GM19455 (cell line): ENCODE measurements around the gene UIMC1.
"Not testable (repeated sequence)": the region's sequence is repeated elsewhere in the genome, so short reads cannot be mapped to it uniquely, and the experiment has no call there.

ENCODE experiments used
- ATAC-seq: cut with Tn5 transposase; IDR thresholded peaks from one replicate; pipeline ENCODE4 v1.9.1; 2021; ENCODE audit not compliant: unreplicated experiment

The UIMC1 gene

GRCh38 chr5:177006265-177006972 lies at the start of gene UIMC1:
UIMC1 (minus strand) TSS chr5:177006779; CDS start chr5:176982615, 24,164 bp downstream.
- peak; percentile 70 for ATAC-seq

- no peak for ATAC-seq
These were observed 42.7 kb upstream of the UIMC1 start for GRCh38 chr5:177049285-177049684.

GRCh38 chr5:177048531-177048930 lies 42.0 kb upstream of the UIMC1 start:
- ATAC-seq: not testable (repeated sequence)

GRCh38 chr5:177045631-177046030 lies 39.1 kb upstream of the UIMC1 start:
- no peak for ATAC-seq

GRCh38 chr5:177044641-177045040 lies 38.1 kb upstream of the UIMC1 start:
- no peak for ATAC-seq

- ATAC-seq: no peak
These were observed 37.4 kb upstream of the UIMC1 start for GRCh38 chr5:177043958-177044357.

- no peak for ATAC-seq
These were observed 36.5 kb upstream of the UIMC1 start for GRCh38 chr5:177043114-177043513.

- no peak for ATAC-seq
These were observed 35.4 kb upstream of the UIMC1 start for GRCh38 chr5:177041936-177042335.

GRCh38 chr5:177040814-177041420 lies 34.3 kb upstream of the UIMC1 start:
- no peak for ATAC-seq

GRCh38 chr5:177036921-177037320 lies 30.3 kb upstream of the UIMC1 start:
- ATAC-seq: no peak

GRCh38 chr5:177036443-177036842 lies 29.9 kb upstream of the UIMC1 start:
- no peak for ATAC-seq

- no peak for ATAC-seq
These were observed 29.4 kb upstream of the UIMC1 start for GRCh38 chr5:177035976-177036375.

GRCh38 chr5:177029498-177029897 lies 22.9 kb upstream of the UIMC1 start:
- ATAC-seq: no peak

- no peak for ATAC-seq
These were observed 21.1 kb upstream of the UIMC1 start for GRCh38 chr5:177027665-177028064.

GRCh38 chr5:177025101-177025601 lies 18.6 kb upstream of the UIMC1 start:
- ATAC-seq: no peak

- ATAC-seq: no peak
These were observed 18.0 kb upstream of the UIMC1 start for GRCh38 chr5:177024559-177024958.

- no peak for ATAC-seq
These were observed 16.7 kb upstream of the UIMC1 start for GRCh38 chr5:177023303-177023664.

- ATAC-seq: peak; percentile 84
These were observed 16.1 kb upstream of the UIMC1 start, which contains the start of gene ZNF346 for GRCh38 chr5:177022386-177023302. ZNF346 (plus strand) TSS chr5:177022696; CDS start chr5:177022739, 43 bp downstream.

- ATAC-seq: no peak
These were observed 13.5 kb upstream of the UIMC1 start for GRCh38 chr5:177020033-177020432.

GRCh38 chr5:177018341-177018740 lies 11.8 kb upstream of the UIMC1 start:
- ATAC-seq: no peak

GRCh38 chr5:177015156-177015555 lies 8.6 kb upstream of the UIMC1 start:
- ATAC-seq: no peak
